ENCODE results near the gene ODC1. TPM values are rescaled to one million over a fixed set of nuclear protein-coding genes. Genes with fewer than 3 reads are reported as not detected.

Gene ODC1
- total and polyA plus RNA-seq, 2 donors (not counting 3 experiments of a cell fraction or from before 2014, with no cell fraction given) = 109 to 132 TPM

DNA sequence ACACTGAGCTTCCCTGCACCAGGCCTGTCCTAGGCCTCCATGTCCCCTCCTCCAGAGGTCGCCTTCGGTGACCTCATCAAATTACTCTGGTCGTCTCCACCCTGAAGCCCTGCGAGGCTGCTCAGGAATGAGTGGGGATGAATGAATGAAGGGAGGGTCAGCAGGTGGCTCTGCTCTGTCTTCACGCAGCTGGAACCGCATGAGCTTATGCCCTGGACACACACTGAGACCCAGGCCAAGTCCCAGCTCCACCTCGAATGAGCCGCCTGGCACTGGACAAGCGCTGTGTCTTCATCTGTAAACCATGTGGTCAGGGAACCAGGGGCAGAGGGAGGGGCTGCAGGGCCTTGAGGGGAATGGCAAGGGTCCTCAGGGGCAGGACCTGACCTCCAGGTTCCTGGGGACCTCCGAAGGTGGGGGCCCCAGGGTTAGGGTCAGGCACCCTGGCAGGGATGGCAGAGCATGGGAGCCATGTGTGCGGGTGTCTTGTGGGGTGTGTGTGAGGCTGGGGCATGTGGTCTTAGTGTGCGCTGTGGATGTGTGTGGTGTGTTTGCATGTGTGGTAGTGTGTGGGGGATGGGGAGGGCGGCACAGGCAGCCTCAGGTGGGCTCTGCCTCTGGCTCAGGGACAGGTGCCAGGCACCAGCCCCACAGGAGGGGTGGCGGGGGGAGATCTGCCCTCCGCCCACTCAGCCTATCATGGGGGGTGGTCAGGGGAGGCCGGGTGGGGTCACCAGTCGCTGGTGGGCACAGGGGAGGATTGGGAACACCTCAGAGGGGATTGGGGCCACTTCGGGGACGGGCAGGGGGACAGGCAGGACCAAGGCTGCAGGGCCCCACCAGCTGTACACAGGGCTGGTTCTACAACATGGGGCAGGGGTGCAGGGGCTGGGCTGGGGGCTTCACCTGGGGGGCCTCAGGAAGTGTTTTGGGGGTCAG lies 13.9 kb downstream of the ODC1 start:
- dilution Hi-C loops (cut with MboI; ENCODE audit: extremely low pct_ligation_motif_present, low sequenced_read_pairs) = no loop called here

More for the DNA sequence above, 13.9 kb downstream of the ODC1 start:
- H3K9me1 ChIP-seq (replicated peaks; ENCODE audit: control insufficient read depth, extremely low read depth, insufficient read depth, low read length) = no peaks in the 10 kb centered on the region
- TF ChIP-seq POLR2A (IDR thresholded peaks at IDR 0.05; ENCODE audit: low read depth, low read length) (no peak), JUN (IDR thresholded peaks at IDR 0.05; ENCODE audit: borderline replicate concordance, insufficient read depth, insufficient read length, low read depth) (no peak), GATA2 (IDR thresholded peaks at IDR 0.05; ENCODE audit: insufficient read depth, insufficient read length, low read depth, low read length) (no peak), EZH2 (IDR thresholded peaks at IDR 0.05; ENCODE audit: borderline replicate concordance, low read depth, low read length, severe bottlenecking) (no peak), POLR2AphosphoS5 (IDR thresholded peaks at IDR 0.05; ENCODE audit: insufficient read depth, low read depth, low read length) (no peak), FOS (IDR thresholded peaks at IDR 0.05; ENCODE audit: borderline replicate concordance, insufficient read depth, low read length) (no peak), MYC (IDR thresholded peaks at IDR 0.05; ENCODE audit: low read depth, low read length) (no peak)
- TF ChIP-seq, protein P1, sequence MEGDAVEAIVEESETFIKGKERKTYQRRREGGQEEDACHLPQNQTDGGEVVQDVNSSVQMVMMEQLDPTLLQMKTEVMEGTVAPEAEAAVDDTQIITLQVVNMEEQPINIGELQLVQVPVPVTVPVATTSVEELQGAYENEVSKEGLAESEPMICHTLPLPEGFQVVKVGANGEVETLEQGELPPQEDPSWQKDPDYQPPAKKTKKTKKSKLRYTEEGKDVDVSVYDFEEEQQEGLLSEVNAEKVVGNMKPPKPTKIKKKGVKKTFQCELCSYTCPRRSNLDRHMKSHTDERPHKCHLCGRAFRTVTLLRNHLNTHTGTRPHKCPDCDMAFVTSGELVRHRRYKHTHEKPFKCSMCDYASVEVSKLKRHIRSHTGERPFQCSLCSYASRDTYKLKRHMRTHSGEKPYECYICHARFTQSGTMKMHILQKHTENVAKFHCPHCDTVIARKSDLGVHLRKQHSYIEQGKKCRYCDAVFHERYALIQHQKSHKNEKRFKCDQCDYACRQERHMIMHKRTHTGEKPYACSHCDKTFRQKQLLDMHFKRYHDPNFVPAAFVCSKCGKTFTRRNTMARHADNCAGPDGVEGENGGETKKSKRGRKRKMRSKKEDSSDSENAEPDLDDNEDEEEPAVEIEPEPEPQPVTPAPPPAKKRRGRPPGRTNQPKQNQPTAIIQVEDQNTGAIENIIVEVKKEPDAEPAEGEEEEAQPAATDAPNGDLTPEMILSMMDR (IDR thresholded peaks at IDR 0.05; ENCODE audit: extremely low read depth in 1 of 2, insufficient read depth in 1 of 2, low read depth in 1 of 2, low read length in 2 of 2) = no peak
- TF ChIP-seq, protein P2, sequence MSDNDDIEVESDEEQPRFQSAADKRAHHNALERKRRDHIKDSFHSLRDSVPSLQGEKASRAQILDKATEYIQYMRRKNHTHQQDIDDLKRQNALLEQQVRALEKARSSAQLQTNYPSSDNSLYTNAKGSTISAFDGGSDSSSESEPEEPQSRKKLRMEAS (IDR thresholded peaks at IDR 0.05; ENCODE audit: insufficient read depth, insufficient read length) = no peak
- DNase-seq (ENCODE audit: low read depth, low spot score) = no peak
- no peak overlapping the region for H3K4me3 ChIP-seq (replicated peaks in 1 of 3; ENCODE audit: insufficient read depth in 1 of 3, low read depth in 1 of 3, low read length in 3 of 3)
- no peaks in the 10 kb centered on the region for H4K20me1 ChIP-seq (replicated peaks; ENCODE audit: control insufficient read depth, extremely low read depth, insufficient read depth, low read length)
- H3K79me2 ChIP-seq (ENCODE audit: control insufficient read depth, insufficient read depth, low read length) = no peaks in the 10 kb centered on the region
- no peak overlapping the region for H3K4me2 ChIP-seq (ENCODE audit: insufficient read depth, low read length)
- no peaks in the 10 kb centered on the region for H3K9me3 ChIP-seq (replicated peaks; ENCODE audit: control insufficient read depth, insufficient read depth, low read length)
- H3K27me3 ChIP-seq (ENCODE audit: control insufficient read depth in 2 of 2, insufficient read depth in 2 of 2, low read length in 2 of 2) = no peaks in the 10 kb centered on the region
- POLR2A ChIA-PET = interaction anchor here (0.6 to 1.8 kb wide), 4 partner anchors 271 to 362 kb away, joined by 3 to 6 read pairs (median 3); no protein-coding TSS in a partner anchor
- no peak for FAIRE-seq
- CTCF ChIA-PET = interaction anchor here (0.6 to 10.5 kb wide), 78 partner anchors 7 to 664 kb away, joined by 3 to 565 read pairs (median 5); partner anchors contain the start of genes CYS1, HPCAL1, KLF11 and ODC1
- intact Hi-C loops (cut with micrococcal nuclease) = no loop called here
- H3K4me1 ChIP-seq (ENCODE audit: control insufficient read depth, extremely low read depth, insufficient read depth, low read length) = no peaks in the 10 kb centered on the region
- H3K27ac ChIP-seq (ENCODE audit: insufficient read depth, low read depth, low read length) = no peak overlapping the region
- H3K9ac ChIP-seq (replicated peaks; ENCODE audit: extremely low read depth, insufficient read depth, low read length) = no peak overlapping the region
- no TSS peak for BruUV-seq (replicated peaks)
- peaks cover 0 to under 1% of the 10 kb centered on the region in 2 experiments for H3K36me3 ChIP-seq (ENCODE audit: control insufficient read depth in 2 of 2, extremely low read depth in 1 of 2, insufficient read depth in 2 of 2, low read length in 2 of 2)
- H2AFZ ChIP-seq (ENCODE audit: low read depth, low read length) = no peak overlapping the region
